ENCODE measurements around the gene CYB5R3. TPM values are rescaled to one million over a fixed set of nuclear protein-coding genes. Genes with fewer than 3 reads are reported as not detected.

Gene CYB5R3
- total and polyA plus RNA-seq, 2 donors (not counting 3 experiments of a cell fraction or from before 2014, with no cell fraction given), result 217 to 263 TPM

DNA sequence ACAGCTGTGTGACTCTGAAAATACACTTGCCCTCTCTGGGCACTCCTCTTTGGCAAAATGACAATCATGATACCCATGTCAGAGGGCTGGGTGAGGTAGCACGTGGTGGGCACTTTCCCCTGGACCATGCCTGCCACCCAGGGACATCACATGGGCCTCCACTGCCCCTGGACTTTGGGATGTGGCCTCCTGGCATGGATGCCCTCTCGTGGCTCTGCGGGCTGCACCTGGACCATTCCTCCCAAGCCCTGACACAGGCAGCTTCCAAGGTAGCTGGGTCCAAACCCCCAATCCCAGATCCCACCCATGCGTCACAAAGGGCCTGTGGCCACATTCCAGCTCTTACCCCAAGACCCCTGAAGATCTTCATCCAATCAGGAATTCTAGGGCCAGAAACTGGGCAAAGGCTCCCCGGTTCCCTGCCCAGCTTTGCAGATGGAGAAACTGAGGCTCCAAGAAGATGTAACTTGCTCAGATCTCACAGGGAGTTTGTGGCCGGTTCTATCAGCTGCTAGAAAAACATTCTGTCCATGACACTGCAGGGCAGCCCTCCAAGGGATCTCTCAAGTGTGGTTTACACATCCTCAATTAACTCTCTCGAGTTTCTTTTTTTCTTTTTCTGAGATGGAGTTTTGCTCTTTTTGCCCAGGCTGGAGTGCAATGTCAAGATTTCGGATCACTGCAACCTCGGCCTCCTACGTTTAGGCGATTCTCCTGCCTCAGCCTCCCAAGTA lies 35.4 kb upstream of the CYB5R3 start:
- Histone ChIP-seq H2AFZ (ENCODE audit: low read depth, low read length) (no peak overlapping the region), H3K36me3 (ENCODE audit: control insufficient read depth in 2 of 2, extremely low read depth in 1 of 2, insufficient read depth in 2 of 2, low read length in 2 of 2) (no peaks in the 10 kb centered on the region), H3K4me1 (ENCODE audit: control insufficient read depth, extremely low read depth, insufficient read depth, low read length) (peaks cover 10% of the 10 kb centered on the region), H3K4me2 (ENCODE audit: insufficient read depth, low read length) (no peak overlapping the region), H3K27ac (ENCODE audit: insufficient read depth, low read depth, low read length) (no peak overlapping the region), H3K9ac (replicated peaks; ENCODE audit: extremely low read depth, insufficient read depth, low read length) (no peak overlapping the region), H3K9me3 (replicated peaks; ENCODE audit: control insufficient read depth, insufficient read depth, low read length) (no peaks in the 10 kb centered on the region), H3K9me1 (replicated peaks; ENCODE audit: control insufficient read depth, extremely low read depth, insufficient read depth, low read length) (no peaks in the 10 kb centered on the region), H3K27me3 (ENCODE audit: control insufficient read depth in 2 of 2, insufficient read depth in 2 of 2, low read length in 2 of 2) (no peaks in the 10 kb centered on the region), H3K4me3 (replicated peaks in 1 of 3; ENCODE audit: insufficient read depth in 1 of 3, low read depth in 1 of 3, low read length in 3 of 3) (no peak overlapping the region), H3K79me2 (ENCODE audit: control insufficient read depth, insufficient read depth, low read length) (no peaks in the 10 kb centered on the region), H4K20me1 (replicated peaks; ENCODE audit: control insufficient read depth, extremely low read depth, insufficient read depth, low read length) (no peaks in the 10 kb centered on the region)
- DNase-seq (ENCODE audit: low read depth, low spot score) (no peak), FAIRE-seq (no peak)
- dilution Hi-C loops (cut with MboI; ENCODE audit: extremely low pct_ligation_motif_present, low sequenced_read_pairs), result no loop called here
- CTCF ChIA-PET, result interaction anchor here (1.7 kb wide), 1 partner anchor 135 kb away, joined by 4 read pairs; no protein-coding TSS in a partner anchor
- TF ChIP-seq EZH2 (IDR thresholded peaks at IDR 0.05; ENCODE audit: borderline replicate concordance, low read depth, low read length, severe bottlenecking) (no peak), FOS (IDR thresholded peaks at IDR 0.05; ENCODE audit: borderline replicate concordance, insufficient read depth, low read length) (no peak)
- intact Hi-C loops (cut with micrococcal nuclease), result no loop called here
- no TSS peak for BruUV-seq (replicated peaks)
- POLR2A ChIA-PET, result no interaction called here

DNA sequence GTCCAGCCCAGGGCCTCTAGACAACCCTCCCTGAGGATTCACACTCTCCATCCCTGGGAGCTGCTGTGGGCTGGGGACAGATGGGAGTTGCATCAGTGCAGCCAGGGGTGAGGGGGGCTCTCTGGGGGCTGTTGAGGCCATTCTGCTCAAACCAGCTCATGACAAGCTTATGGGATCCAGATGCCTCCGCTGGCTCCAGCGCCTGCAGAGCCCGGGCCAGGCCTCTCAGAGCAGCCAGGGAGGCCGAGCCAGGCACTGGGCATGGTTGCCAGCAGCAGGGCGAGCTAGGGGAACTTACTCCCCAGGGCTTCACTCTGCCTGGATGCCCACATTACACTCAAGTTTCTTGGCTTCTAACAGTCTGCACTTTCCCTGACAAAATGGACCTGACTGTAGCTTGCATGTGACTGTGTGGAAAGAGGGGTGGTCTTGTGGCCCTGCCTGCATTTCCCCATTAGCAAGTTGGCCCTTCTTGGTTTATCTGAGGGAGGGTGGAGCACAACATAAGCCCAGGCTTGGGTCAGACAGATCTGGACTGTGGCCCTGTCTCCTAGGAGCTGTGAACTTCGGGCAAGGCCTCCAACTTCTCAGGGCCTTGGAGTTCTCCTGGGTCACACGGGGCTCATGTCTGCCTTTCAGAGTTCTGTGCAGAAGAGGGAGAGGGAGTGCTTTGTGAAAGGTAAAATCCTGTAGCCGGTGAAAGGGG lies 34.5 kb upstream of the CYB5R3 start:
- Histone ChIP-seq H3K4me2 (ENCODE audit: insufficient read depth, low read length) (no peak overlapping the region), H3K27ac (ENCODE audit: insufficient read depth, low read depth, low read length) (no peak overlapping the region), H2AFZ (ENCODE audit: low read depth, low read length) (no peak overlapping the region), H3K4me1 (ENCODE audit: control insufficient read depth, extremely low read depth, insufficient read depth, low read length) (peaks cover 10% of the 10 kb centered on the region), H3K9ac (replicated peaks; ENCODE audit: extremely low read depth, insufficient read depth, low read length) (no peak overlapping the region), H3K36me3 (ENCODE audit: control insufficient read depth in 2 of 2, extremely low read depth in 1 of 2, insufficient read depth in 2 of 2, low read length in 2 of 2) (no peaks in the 10 kb centered on the region), H3K27me3 (ENCODE audit: control insufficient read depth in 2 of 2, insufficient read depth in 2 of 2, low read length in 2 of 2) (no peaks in the 10 kb centered on the region), H3K4me3 (replicated peaks in 1 of 3; ENCODE audit: insufficient read depth in 1 of 3, low read depth in 1 of 3, low read length in 3 of 3) (no peak overlapping the region), H4K20me1 (replicated peaks; ENCODE audit: control insufficient read depth, extremely low read depth, insufficient read depth, low read length) (no peaks in the 10 kb centered on the region), H3K9me3 (replicated peaks; ENCODE audit: control insufficient read depth, insufficient read depth, low read length) (no peaks in the 10 kb centered on the region), H3K9me1 (replicated peaks; ENCODE audit: control insufficient read depth, extremely low read depth, insufficient read depth, low read length) (no peaks in the 10 kb centered on the region), H3K79me2 (ENCODE audit: control insufficient read depth, insufficient read depth, low read length) (no peaks in the 10 kb centered on the region)
- POLR2A ChIA-PET, result no interaction called here
- intact Hi-C loops (cut with micrococcal nuclease) (no loop called here), dilution Hi-C loops (cut with MboI; ENCODE audit: extremely low pct_ligation_motif_present, low sequenced_read_pairs) (no loop called here)
- DNase-seq (ENCODE audit: low read depth, low spot score), result no peak
- no TSS peak for BruUV-seq (replicated peaks)
- FAIRE-seq, result no peak
- no peak for TF ChIP-seq MYC (IDR thresholded peaks at IDR 0.05; ENCODE audit: low read depth, low read length)
- TF ChIP-seq, protein P1, sequence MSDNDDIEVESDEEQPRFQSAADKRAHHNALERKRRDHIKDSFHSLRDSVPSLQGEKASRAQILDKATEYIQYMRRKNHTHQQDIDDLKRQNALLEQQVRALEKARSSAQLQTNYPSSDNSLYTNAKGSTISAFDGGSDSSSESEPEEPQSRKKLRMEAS (IDR thresholded peaks at IDR 0.05; ENCODE audit: insufficient read depth, insufficient read length), result no peak
- TF ChIP-seq POLR2AphosphoS5 (IDR thresholded peaks at IDR 0.05; ENCODE audit: insufficient read depth, low read depth, low read length), result no peak
- no peak for TF ChIP-seq GATA2 (IDR thresholded peaks at IDR 0.05; ENCODE audit: insufficient read depth, insufficient read length, low read depth, low read length)
- no peak for TF ChIP-seq POLR2A (IDR thresholded peaks at IDR 0.05; ENCODE audit: low read depth, low read length)
- no peak for TF ChIP-seq JUN (IDR thresholded peaks at IDR 0.05; ENCODE audit: borderline replicate concordance, insufficient read depth, insufficient read length, low read depth)
- TF ChIP-seq EZH2 (IDR thresholded peaks at IDR 0.05; ENCODE audit: borderline replicate concordance, low read depth, low read length, severe bottlenecking), result no peak
- no peak for TF ChIP-seq FOS (IDR thresholded peaks at IDR 0.05; ENCODE audit: borderline replicate concordance, insufficient read depth, low read length)
- TF ChIP-seq, protein P2, sequence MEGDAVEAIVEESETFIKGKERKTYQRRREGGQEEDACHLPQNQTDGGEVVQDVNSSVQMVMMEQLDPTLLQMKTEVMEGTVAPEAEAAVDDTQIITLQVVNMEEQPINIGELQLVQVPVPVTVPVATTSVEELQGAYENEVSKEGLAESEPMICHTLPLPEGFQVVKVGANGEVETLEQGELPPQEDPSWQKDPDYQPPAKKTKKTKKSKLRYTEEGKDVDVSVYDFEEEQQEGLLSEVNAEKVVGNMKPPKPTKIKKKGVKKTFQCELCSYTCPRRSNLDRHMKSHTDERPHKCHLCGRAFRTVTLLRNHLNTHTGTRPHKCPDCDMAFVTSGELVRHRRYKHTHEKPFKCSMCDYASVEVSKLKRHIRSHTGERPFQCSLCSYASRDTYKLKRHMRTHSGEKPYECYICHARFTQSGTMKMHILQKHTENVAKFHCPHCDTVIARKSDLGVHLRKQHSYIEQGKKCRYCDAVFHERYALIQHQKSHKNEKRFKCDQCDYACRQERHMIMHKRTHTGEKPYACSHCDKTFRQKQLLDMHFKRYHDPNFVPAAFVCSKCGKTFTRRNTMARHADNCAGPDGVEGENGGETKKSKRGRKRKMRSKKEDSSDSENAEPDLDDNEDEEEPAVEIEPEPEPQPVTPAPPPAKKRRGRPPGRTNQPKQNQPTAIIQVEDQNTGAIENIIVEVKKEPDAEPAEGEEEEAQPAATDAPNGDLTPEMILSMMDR (IDR thresholded peaks at IDR 0.05; ENCODE audit: extremely low read depth in 1 of 2, insufficient read depth in 1 of 2, low read depth in 1 of 2, low read length in 2 of 2), result no peak
- CTCF ChIA-PET, result interaction anchor here (0.8 to 1.7 kb wide), 3 partner anchors 21 to 136 kb away, joined by 4 read pairs; no protein-coding TSS in a partner anchor

Data from endothelial cell of umbilical vein (primary cell).